Heart left ventricle (tissue), 16 donors: ENCODE measurements around the gene CRYBG1. TPM values are rescaled to one million over a fixed set of nuclear protein-coding genes. Genes with fewer than 3 reads are reported as not detected.

ENCODE experiments used
- ATAC-seq, 4 donors: fragments of 200-7000 bp; cut with Tn5 transposase; one replicate each; pipeline ENCODE4 v1.9.1; 2020 to 2022; ENCODE audit warnings: moderate library complexity in 4 of 4, mild to moderate bottlenecking in 3 of 4, moderate number of reproducible peaks in 1 of 4
- DNase-seq, 5 donors: peaks; one replicate each; pipeline ENCODE4 v3.0.0-alpha.2; 2020
- H3K27ac ChIP-seq, 12 donors: fragments of 200-600 bp; sonication (generic) in 4 of 12; one replicate each; pipeline versions ENCODE4 v1.5.0 to v1.8.0; 2016 to 2022; ENCODE audit warnings: mild to moderate bottlenecking in 2 of 12
- H3K27me3 ChIP-seq, 9 donors: fragments of 200-600 bp; sonication (generic) in 2 of 9; one replicate each; pipeline versions ENCODE4 v1.5.1 to v1.8.0; 2016 to 2022; ENCODE audit warnings: mild to moderate bottlenecking in 3 of 9
- H3K36me3 ChIP-seq, 9 donors: fragments of 200-600 bp; sonication (generic) in 2 of 9; one replicate each; pipeline versions ENCODE4 v1.5.0 to v1.8.0; 2018 to 2022; ENCODE audit warnings: mild to moderate bottlenecking in 2 of 9
- H3K4me1 ChIP-seq, 12 donors: fragments of 200-600 bp; sonication (generic) in 4 of 12; one replicate each; pipeline versions ENCODE4 v1.5.0 to v1.8.0; 2016 to 2022; ENCODE audit warnings: mild to moderate bottlenecking in 3 of 12
- H3K4me3 ChIP-seq, 12 donors: fragments of 200-600 bp; sonication (generic) in 4 of 12; one replicate each; pipeline versions ENCODE4 v1.5.0 to v1.8.0; 2017 to 2022; ENCODE audit warnings: mild to moderate bottlenecking in 9 of 12, moderate library complexity in 4 of 12
- H3K9me3 ChIP-seq, 12 donors: fragments of 200-600 bp; sonication (generic) in 4 of 12; one replicate each; pipeline versions ENCODE4 v1.5.0 to v1.8.0; 2016 to 2022; ENCODE audit warnings: mild to moderate bottlenecking in 1 of 12
- POLR2A ChIP-seq, 2 donors: fragments of 450-650 bp; IDR thresholded peaks; one replicate each; pipeline ENCODE4 v1.6.1; 2017; ENCODE audit warnings: antibody characterized with exemption in 2 of 2, mild to moderate bottlenecking in 2 of 2, moderate library complexity in 2 of 2
- WGBS, 4 donors: extraction: QIAGEN DNeasy Blood & Tissue Kit in 2 of 4; methylation state at CpG; one replicate each; pipeline versions ENCODE4 v1.1.5 to v1.1.7; 2013 to 2018; 5-methylcytosine and 5-hydroxymethylcytosine counted together
- intact Hi-C, 10 donors: fragments of 100-400 bp; cut with DNase I; formaldehyde crosslinking; loops; one replicate each; pipeline versions ENCODE4 v1.11.1 to v1.14.2; 2022
- polyA plus RNA-seq, 2 donors: library from polyadenylated mRNA; stranded (reverse); fragments of 200-250 nt; gene quantifications; one replicate each; pipeline ENCODE4 v1.2.3, GENCODE V29; 2013
- total RNA-seq, 9 donors: library from RNA; depleted of rRNA in 2 of 9; stranded (reverse); fragments of >200 nt in 2 of 9; fragmentation: NEBNext Ultra II Directional in 3 of 9; extraction: Animal tissue kit (Norgen Biotek cat#: 25700) in 3 of 9; gene quantifications; one replicate each; pipeline versions ENCODE4 v1.1.0 to v1.2.4, GENCODE V29; 2016 to 2023
- TF ChIP-seq, protein P1 (sequence below), 12 donors: fragments of 200-600 bp; sonication (generic) in 4 of 12; IDR thresholded peaks; one replicate each; pipeline versions ENCODE4 v1.5.0 to v1.8.0; 2018 to 2022; ENCODE audit warnings: antibody characterized with exemption in 12 of 12, mild to moderate bottlenecking in 5 of 12
- donor health status: ischemic (EF 13 %, LVEDD 7.1; RV severe dilation, severe dysfunction).
- donor health status: healthy with polysubstance abuse.
- donor health status: DM: no; HTN: yes; CAD: no.
- donor health status: DM: no; HTN: no; CAD: no.
- donor health status: ischemic (EF 25% LVEDD 6.9; RV normal size, moderate dysfunction).
- donor health status: ischemic (EF 25% LVEDD 5.7; RV mildly dilated, moderate dysfunction).
- donor health status: healthy.
- donor health status: DM: yes; HTN: yes; CAD: no.
- donor health status: ischemic (EF 35%, LVEDD 5.7; RV mildly dilated, moderate dysfunction).
- donor health status: nonischemic (EF 11% LVEDD 7.7; RV severe dilation, severe dysfunction).
- donor health status: DM: yes; HTN: yes; CAD: no.
- donor health status: PGD.
- donor health status: ischemic (EF 29% LVEDD 5.4; RV normal size, mild dysfunction).
- donor health status: nonischemic (EF 23%, LVEDD 6.1; RV moderate dilation, normal function).

CRYBG1 gene
- total and polyA plus RNA-seq, 11 donors, result 0.42 to 17.7 (median 1.5) TPM

DNA sequence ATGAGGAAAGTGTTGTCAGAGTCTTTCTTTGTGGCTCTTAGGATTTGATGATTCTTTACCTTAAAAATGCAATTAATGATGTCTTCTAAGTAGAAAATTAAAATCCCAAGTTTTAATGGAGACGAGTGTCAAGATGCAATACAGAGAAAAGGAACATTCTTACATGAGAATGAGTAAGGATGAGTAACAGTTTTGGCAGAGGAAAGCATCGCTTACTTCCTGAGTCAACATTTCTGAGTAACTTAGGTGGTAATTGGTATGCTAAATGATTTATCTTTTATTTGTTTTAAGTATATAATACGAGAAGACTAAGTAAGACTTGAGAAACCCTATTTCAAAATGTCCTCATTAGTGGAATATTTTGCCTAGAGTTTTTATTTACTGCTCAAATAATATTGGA lies 167.5 kb downstream of the CRYBG1 start:
- no peaks in the 10 kb centered on the region for H3K9me3 ChIP-seq
- no peak overlapping the region for H3K27ac ChIP-seq
- TF ChIP-seq POLR2A (IDR thresholded peaks at IDR 0.05), result no peak
- TF ChIP-seq, protein P1, sequence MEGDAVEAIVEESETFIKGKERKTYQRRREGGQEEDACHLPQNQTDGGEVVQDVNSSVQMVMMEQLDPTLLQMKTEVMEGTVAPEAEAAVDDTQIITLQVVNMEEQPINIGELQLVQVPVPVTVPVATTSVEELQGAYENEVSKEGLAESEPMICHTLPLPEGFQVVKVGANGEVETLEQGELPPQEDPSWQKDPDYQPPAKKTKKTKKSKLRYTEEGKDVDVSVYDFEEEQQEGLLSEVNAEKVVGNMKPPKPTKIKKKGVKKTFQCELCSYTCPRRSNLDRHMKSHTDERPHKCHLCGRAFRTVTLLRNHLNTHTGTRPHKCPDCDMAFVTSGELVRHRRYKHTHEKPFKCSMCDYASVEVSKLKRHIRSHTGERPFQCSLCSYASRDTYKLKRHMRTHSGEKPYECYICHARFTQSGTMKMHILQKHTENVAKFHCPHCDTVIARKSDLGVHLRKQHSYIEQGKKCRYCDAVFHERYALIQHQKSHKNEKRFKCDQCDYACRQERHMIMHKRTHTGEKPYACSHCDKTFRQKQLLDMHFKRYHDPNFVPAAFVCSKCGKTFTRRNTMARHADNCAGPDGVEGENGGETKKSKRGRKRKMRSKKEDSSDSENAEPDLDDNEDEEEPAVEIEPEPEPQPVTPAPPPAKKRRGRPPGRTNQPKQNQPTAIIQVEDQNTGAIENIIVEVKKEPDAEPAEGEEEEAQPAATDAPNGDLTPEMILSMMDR (IDR thresholded peaks at IDR 0.05), result no peak
- no peaks in the 10 kb centered on the region for H3K27me3 ChIP-seq
- intact Hi-C loops, result no loop called here
- ATAC-seq (no peak), DNase-seq (no peak)
- H3K4me1 ChIP-seq, result peaks cover 0 to 37% (median 0%) of the 10 kb centered on the region in 12 donors
- 76 to 82% (median 79%) methylated on average over 3 of the region's 3 CpGs for WGBS, 4 donors
- peaks cover 0 to 69% (median 0%) of the 10 kb centered on the region in 9 donors for H3K36me3 ChIP-seq
- no peak overlapping the region for H3K4me3 ChIP-seq

DNA sequence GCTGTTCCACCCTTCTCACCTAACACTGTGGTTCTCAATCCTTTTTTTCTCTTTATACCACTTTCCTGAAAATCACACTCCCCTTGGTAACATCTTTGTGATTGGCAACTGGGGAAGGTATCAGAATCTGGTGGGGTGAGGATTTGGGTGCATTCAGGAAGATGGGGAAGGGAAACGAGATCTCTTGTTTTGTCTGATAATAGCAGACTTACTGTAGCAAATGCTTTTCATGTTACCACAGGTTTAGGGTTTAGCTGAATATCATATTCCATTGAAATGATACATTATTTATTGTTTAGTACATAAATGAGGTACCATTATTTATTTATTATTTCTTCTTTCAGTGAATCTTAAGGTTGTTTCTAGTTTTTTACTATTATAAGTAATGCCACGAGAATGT lies 168.0 kb downstream of the CRYBG1 start:
- intact Hi-C loops, result no loop called here

GRCh38 chr6:106529438-106529837 lies 168.9 kb downstream of the CRYBG1 start:
- Histone ChIP-seq H3K36me3 (peaks cover 0 to 76% (median 0%) of the 10 kb centered on the region in 9 donors), H3K27me3 (no peaks in the 10 kb centered on the region), H3K9me3 (no peaks in the 10 kb centered on the region), H3K27ac (no peak overlapping the region), H3K4me1 (peaks cover 0 to 37% (median 0%) of the 10 kb centered on the region in 12 donors), H3K4me3 (no peak overlapping the region)
- WGBS, 4 donors, result 94 to 98% (median 96%) methylated on average over 3 of the region's 3 CpGs
- intact Hi-C loops, result no loop called here
- DNase-seq (no peak), ATAC-seq (no peak)
- no peak for TF ChIP-seq POLR2A (IDR thresholded peaks at IDR 0.05)

More for the DNA sequence above, 168.0 kb downstream of the CRYBG1 start:
- ATAC-seq (no peak), DNase-seq (no peak)
- Histone ChIP-seq H3K27me3 (no peaks in the 10 kb centered on the region), H3K4me3 (no peak overlapping the region), H3K27ac (no peak overlapping the region), H3K36me3 (peaks cover 0 to 74% (median 0%) of the 10 kb centered on the region in 9 donors), H3K4me1 (peaks cover 0 to 37% (median 0%) of the 10 kb centered on the region in 12 donors), H3K9me3 (no peaks in the 10 kb centered on the region)
- TF ChIP-seq POLR2A (IDR thresholded peaks at IDR 0.05), result no peak
- TF ChIP-seq, protein P1 (IDR thresholded peaks at IDR 0.05), result no peak
- 88 to 94% (median 89%) methylated on average over 2 of the region's 2 CpGs for WGBS, 4 donors

- TF ChIP-seq, protein P1 (IDR thresholded peaks at IDR 0.05), result no peak
- no peak for TF ChIP-seq POLR2A (IDR thresholded peaks at IDR 0.05)
- 94 to 98% (median 97%) methylated on average over 1 of the region's 1 CpG for WGBS, 4 donors
Measured at GRCh38 chr6:106530026-106530425, 169.5 kb downstream of the CRYBG1 start.

DNA sequence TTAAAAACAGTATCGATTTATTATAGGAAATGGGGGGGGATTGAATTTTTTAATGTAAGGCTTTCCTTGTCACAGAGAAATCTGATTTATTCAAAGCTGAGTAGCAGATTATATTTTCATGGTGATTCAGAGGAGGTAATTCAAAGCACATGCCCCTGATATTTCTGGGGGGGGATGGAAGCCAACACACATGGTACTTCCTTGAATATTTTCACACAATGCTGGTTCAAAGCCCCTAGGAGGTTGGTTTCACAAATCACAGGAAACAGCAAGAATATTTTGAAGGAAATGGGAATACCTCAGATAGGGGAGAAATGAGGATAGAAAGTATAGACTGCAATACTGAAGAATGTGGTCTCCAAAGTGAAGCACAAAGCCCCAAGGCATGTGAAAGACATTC lies 170.0 kb downstream of the CRYBG1 start:
- no peak overlapping the region for H3K27ac ChIP-seq
- intact Hi-C loops, result no loop called here
- ATAC-seq, result no peak
- no peaks in the 10 kb centered on the region for H3K27me3 ChIP-seq
- H3K9me3 ChIP-seq, result no peaks in the 10 kb centered on the region
- 74 to 95% (median 89%) methylated on average over 1 of the region's 1 CpG for WGBS, 4 donors
- peaks cover 0 to 29% (median 0%) of the 10 kb centered on the region in 12 donors for H3K4me1 ChIP-seq
- peaks cover 0 to 86% (median 0%) of the 10 kb centered on the region in 9 donors for H3K36me3 ChIP-seq
- no peak for DNase-seq
- no peak overlapping the region for H3K4me3 ChIP-seq
- TF ChIP-seq, protein P1 (IDR thresholded peaks at IDR 0.05), result no peak
- TF ChIP-seq POLR2A (IDR thresholded peaks at IDR 0.05), result no peak

More at GRCh38 chr6:106530026-106530425, 169.5 kb downstream of the CRYBG1 start:
- Histone ChIP-seq H3K9me3 (no peaks in the 10 kb centered on the region), H3K27ac (no peak overlapping the region), H3K27me3 (no peaks in the 10 kb centered on the region), H3K4me1 (peaks cover 0 to 33% (median 0%) of the 10 kb centered on the region in 12 donors), H3K4me3 (no peak overlapping the region), H3K36me3 (peaks cover 0 to 81% (median 0%) of the 10 kb centered on the region in 9 donors)
- no peak for DNase-seq
- intact Hi-C loops, result no loop called here
- ATAC-seq, result no peak
